IPS-NIHi7 (cell line): ENCODE measurements around the gene CLTA.
"Not testable (repeated sequence)": the region's sequence is repeated elsewhere in the genome, so short reads cannot be mapped to it uniquely, and the experiment has no call there.

Source experiments
- DNase-seq: peaks from one replicate; pipeline ENCODE4 v3.0.0; 2012; ENCODE audit warnings: mixed read lengths; ENCODE audit errors: extremely low spot score

The CLTA gene

GRCh38 chr9:36239675-36240074 is 49.0 kb downstream of the CLTA start:
- DNase-seq, result not testable (repeated sequence)

- DNase-seq, result no peak
Observed at GRCh38 chr9:36245906-36246305, 55.2 kb downstream of the CLTA start.

GRCh38 chr9:36247356-36247755 is 56.6 kb downstream of the CLTA start:
- DNase-seq, result no peak

DNA sequence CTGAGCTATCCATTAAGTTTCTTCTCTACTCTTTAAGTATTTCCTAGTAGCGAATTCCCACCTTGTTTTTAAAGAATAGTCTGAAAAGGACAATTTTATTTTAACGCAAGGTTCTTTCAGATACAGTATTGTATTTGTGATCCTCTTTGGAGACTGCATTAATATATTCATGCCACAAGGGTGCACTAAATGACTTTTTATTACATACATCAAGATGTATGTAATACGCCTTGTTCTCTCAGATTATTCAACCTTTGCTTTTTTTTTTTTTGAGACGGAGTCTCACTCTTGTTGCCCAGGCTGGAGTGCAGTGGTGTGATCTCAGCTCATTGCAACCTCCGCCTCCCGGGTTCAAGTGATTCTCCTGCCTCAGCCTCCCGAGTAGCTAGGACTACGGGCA is 57.3 kb downstream of the CLTA start:
- DNase-seq, result not testable (repeated sequence)

- no peak for DNase-seq
Observed at GRCh38 chr9:36249189-36249588, 58.5 kb downstream of the CLTA start.

GRCh38 chr9:36250079-36250478 is 59.4 kb downstream of the CLTA start:
- no peak for DNase-seq

- no peak for DNase-seq
Observed at GRCh38 chr9:36251428-36251827, 60.7 kb downstream of the CLTA start.

GRCh38 chr9:36258208-36258995 is 67.7 kb downstream of the CLTA start, which contains the start of gene GNE:
Gene GNE (minus strand): TSS chr9:36258448. CDS start chr9:36249355, 9,093 bp downstream.
- peak; percentile 95 for DNase-seq

DNA sequence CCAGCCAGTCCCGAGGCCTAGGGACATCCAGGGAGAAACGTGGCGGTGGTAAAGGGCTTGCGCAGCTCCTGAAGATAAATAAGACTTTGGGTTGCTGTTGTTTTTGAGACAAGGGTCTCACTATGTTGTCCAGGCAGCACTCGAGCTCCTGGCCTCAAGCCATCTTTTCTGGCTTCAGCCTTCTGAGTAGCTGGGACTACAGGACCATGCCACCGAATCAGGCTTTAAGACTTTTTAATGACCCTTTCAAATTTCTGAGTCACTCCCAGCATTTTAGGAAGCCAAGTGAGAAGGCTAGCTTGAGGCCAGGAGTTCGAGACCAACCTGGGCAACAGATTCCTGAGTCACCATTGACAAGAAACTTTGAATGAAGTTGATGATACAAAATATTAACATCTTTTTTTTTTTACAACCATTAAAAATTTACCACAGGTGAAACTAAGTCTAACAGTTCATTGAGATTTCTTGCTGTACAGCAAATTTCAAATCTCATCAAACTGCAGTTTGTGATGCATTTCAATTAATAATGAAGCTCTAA is 68.3 kb downstream of the CLTA start:
- no peak for DNase-seq
